ENCODE results near the gene MLKL.
A peak's percentile ranks its signal among the peaks of the same experiment; 100 is the strongest.

The MLKL gene

GRCh38 chr16:74700438-74701225 lies at the start of gene MLKL:
MLKL (minus strand) TSS chr16:74700862; CDS start chr16:74695757, 5,105 bp downstream.
- peak; percentile 50 for DNase-seq

GRCh38 chr16:74749291-74750055 lies 48.8 kb upstream of the MLKL start:
- peak; percentile 38 for DNase-seq

- no peak for DNase-seq
Observed at GRCh38 chr16:74748616-74749026, 48.0 kb upstream of the MLKL start.

- no peak for DNase-seq
Observed at GRCh38 chr16:74747716-74748615, 47.3 kb upstream of the MLKL start.

GRCh38 chr16:74745926-74746325 lies 45.3 kb upstream of the MLKL start:
- DNase-seq: no peak

- no peak for DNase-seq
Observed at GRCh38 chr16:74745109-74745615, 44.5 kb upstream of the MLKL start.

GRCh38 chr16:74744566-74744965 lies 43.9 kb upstream of the MLKL start:
- no peak for DNase-seq

- peak; percentile 79 for DNase-seq
Observed at GRCh38 chr16:74743668-74744299, 43.1 kb upstream of the MLKL start.

- no peak for DNase-seq
Observed at GRCh38 chr16:74743045-74743667, 42.5 kb upstream of the MLKL start.

- DNase-seq: no peak
Observed at GRCh38 chr16:74742051-74742481, 41.4 kb upstream of the MLKL start.

GRCh38 chr16:74740795-74741304 lies 40.2 kb upstream of the MLKL start:
- DNase-seq: no peak

- DNase-seq: no peak
Observed at GRCh38 chr16:74739275-74739674, 38.6 kb upstream of the MLKL start.

- DNase-seq: no peak
Observed at GRCh38 chr16:74738816-74739215, 38.2 kb upstream of the MLKL start.

GRCh38 chr16:74738113-74738541 lies 37.5 kb upstream of the MLKL start:
- no peak for DNase-seq

- no peak for DNase-seq
Observed at GRCh38 chr16:74737521-74737920, 36.9 kb upstream of the MLKL start.

GRCh38 chr16:74736531-74737157 lies 36.0 kb upstream of the MLKL start:
- no peak for DNase-seq

GRCh38 chr16:74735554-74735953 lies 34.9 kb upstream of the MLKL start:
- no peak for DNase-seq

- no peak for DNase-seq
Observed at GRCh38 chr16:74735162-74735452, 34.4 kb upstream of the MLKL start.

- no peak for DNase-seq
Observed at GRCh38 chr16:74734361-74735161, 33.9 kb upstream of the MLKL start.

GRCh38 chr16:74732707-74733350 lies 32.2 kb upstream of the MLKL start:
- DNase-seq: no peak
